Peyer's patch (tissue), 4 donors: ENCODE measurements around the gene AMHR2.

Experiments
- CTCF ChIP-seq, 6 experiments: fragments of 450-650 bp in 4 of 6; fragments of 200-600 bp in 2 of 6; sonication (generic) in 1 of 6; IDR thresholded peaks; one replicate each; pipeline ENCODE4 v1.5.1; 2017 to 2019; ENCODE audit warnings: antibody characterized with exemption in 6 of 6, mild to moderate bottlenecking in 3 of 6, moderate library complexity in 1 of 6
- POLR2A ChIP-seq, 2 donors: fragments of 450-650 bp; IDR thresholded peaks; one replicate each; pipeline ENCODE4 v1.5.1; 2017; ENCODE audit warnings: antibody characterized with exemption in 2 of 2, mild to moderate bottlenecking in 2 of 2, moderate library complexity in 2 of 2

- TF ChIP-seq CTCF (IDR thresholded peaks at IDR 0.05), result no peak
- TF ChIP-seq POLR2A (IDR thresholded peaks at IDR 0.05), result no peak
Observed at GRCh38 chr12:53419756-53420155, 3.9 kb upstream of the AMHR2 start.
